ENCODE measurements around the gene GRK5. TPM values are rescaled to one million over a fixed set of nuclear protein-coding genes. Genes with fewer than 3 reads are reported as not detected.

Gene GRK5
- total RNA-seq, 1 experiment from 2014 or later: 4.8 TPM

- no TSS peak for BruUV-seq (replicated peaks)
- TF ChIP-seq EZH2 (IDR thresholded peaks at IDR 0.05; ENCODE audit: low read depth) (no peak), CTCF (conservative IDR thresholded peaks at IDR 0.05) (no peak)
- POLR2A ChIA-PET (ENCODE audit: unreplicated experiment): no interaction called here
These were observed 151.2 kb downstream of the GRK5 start for GRCh38 chr10:119358567-119358966.

GRCh38 chr10:119359025-119359424 is 151.7 kb downstream of the GRK5 start:
- Histone ChIP-seq H3K4me2 (no peak overlapping the region), H3K4me1 (replicated peaks; ENCODE audit: insufficient read depth) (0 out of 2 replicates have a peak, but pooled peaks cover 6% of the 10 kb centered on the region), H3K79me2 (ENCODE audit: low read depth) (no peaks in the 10 kb centered on the region), H3F3A (ENCODE audit: insufficient read depth, low read depth) (0 out of 2 replicates have a peak, but pooled peaks cover 5% of the 10 kb centered on the region), H4K20me1 (ENCODE audit: insufficient read depth) (no peaks in the 10 kb centered on the region), H3K9me2 (ENCODE audit: insufficient read depth) (no peaks in the 10 kb centered on the region), H3K27me3 (ENCODE audit: insufficient read depth, low read depth) (no peaks in the 10 kb centered on the region), H3K4me3 (no peak overlapping the region), H3K36me3 (ENCODE audit: low read depth) (no peaks in the 10 kb centered on the region), H3K27ac (no peak overlapping the region), H2AFZ (no peak overlapping the region), H3K9me3 (ENCODE audit: insufficient read depth, low read depth) (no peaks in the 10 kb centered on the region; the same call in 1 of the 2 replicates)
- no TSS peak for BruUV-seq (replicated peaks)
- ChIA-PET CTCF (no interaction called here), POLR2A (ENCODE audit: unreplicated experiment) (no interaction called here)
- DNase-seq: no peak
- intact Hi-C loops (cut with micrococcal nuclease; ENCODE audit: unreplicated experiment): no loop called here
- no peak for TF ChIP-seq CTCF (conservative IDR thresholded peaks at IDR 0.05)
- TF ChIP-seq EZH2 (IDR thresholded peaks at IDR 0.05; ENCODE audit: low read depth): no peak

More at GRCh38 chr10:119358567-119358966, 151.2 kb downstream of the GRK5 start:
- 0 out of 2 replicates have a peak, but pooled peaks cover 6% of the 10 kb centered on the region for H3K4me1 ChIP-seq (replicated peaks; ENCODE audit: insufficient read depth)
- H3F3A ChIP-seq (ENCODE audit: insufficient read depth, low read depth): 0 out of 2 replicates have a peak, but pooled peaks cover 5% of the 10 kb centered on the region
- H3K27me3 ChIP-seq (ENCODE audit: insufficient read depth, low read depth): no peaks in the 10 kb centered on the region
- H3K36me3 ChIP-seq (ENCODE audit: low read depth): no peaks in the 10 kb centered on the region
- no peaks in the 10 kb centered on the region; the same call in 1 of the 2 replicates for H3K9me3 ChIP-seq (ENCODE audit: insufficient read depth, low read depth)
- DNase-seq: no peak
- no peaks in the 10 kb centered on the region for H3K79me2 ChIP-seq (ENCODE audit: low read depth)
- H2AFZ ChIP-seq: no peak overlapping the region
- no peak overlapping the region for H3K27ac ChIP-seq
- intact Hi-C loops (cut with micrococcal nuclease; ENCODE audit: unreplicated experiment): no loop called here
- no peak overlapping the region for H3K4me3 ChIP-seq
- H3K9me2 ChIP-seq (ENCODE audit: insufficient read depth): no peaks in the 10 kb centered on the region
- CTCF ChIA-PET: no interaction called here
- H4K20me1 ChIP-seq (ENCODE audit: insufficient read depth): no peaks in the 10 kb centered on the region
- no peak overlapping the region for H3K4me2 ChIP-seq

- Histone ChIP-seq H3K9me2 (ENCODE audit: insufficient read depth) (no peaks in the 10 kb centered on the region), H3K4me1 (replicated peaks; ENCODE audit: insufficient read depth) (0 out of 2 replicates have a peak, but pooled peaks cover 6% of the 10 kb centered on the region), H3K36me3 (ENCODE audit: low read depth) (no peaks in the 10 kb centered on the region), H3K79me2 (ENCODE audit: low read depth) (no peaks in the 10 kb centered on the region), H3K27me3 (ENCODE audit: insufficient read depth, low read depth) (no peaks in the 10 kb centered on the region), H3K27ac (no peak overlapping the region), H3K9me3 (ENCODE audit: insufficient read depth, low read depth) (no peaks in the 10 kb centered on the region; the same call in 1 of the 2 replicates), H3K4me3 (no peak overlapping the region), H2AFZ (no peak overlapping the region), H4K20me1 (ENCODE audit: insufficient read depth) (no peaks in the 10 kb centered on the region), H3K4me2 (no peak overlapping the region), H3F3A (ENCODE audit: insufficient read depth, low read depth) (0 out of 2 replicates have a peak, but pooled peaks cover 5% of the 10 kb centered on the region)
- TF ChIP-seq EZH2 (IDR thresholded peaks at IDR 0.05; ENCODE audit: low read depth) (no peak), CTCF (conservative IDR thresholded peaks at IDR 0.05) (no peak)
- no peak for DNase-seq
- BruUV-seq (replicated peaks): no TSS peak
- CTCF ChIA-PET: no interaction called here
- intact Hi-C loops (cut with micrococcal nuclease; ENCODE audit: unreplicated experiment): no loop called here
- POLR2A ChIA-PET (ENCODE audit: unreplicated experiment): no interaction called here
These were observed 153.0 kb downstream of the GRK5 start for GRCh38 chr10:119360181-119360921.

All from PC-9 (cell line).